PC-3 (cell line): ENCODE results near the gene OSBPL1A.

Source experiments
- EZH2 ChIP-seq: fragments of 300-600 bp; sonication (generic); IDR thresholded peaks from one replicate; pipeline ENCODE4 v1.6.1; 2017; ENCODE audit warnings: antibody characterized with exemption, mild to moderate bottlenecking, low read length; ENCODE audit not compliant: unreplicated experiment
- EZH2phosphoT487 ChIP-seq: fragments of 300-600 bp; sonication (generic); IDR thresholded peaks from 2 replicates; pipeline ENCODE4 v1.6.1; 2018; ENCODE audit warnings: mild to moderate bottlenecking, antibody characterized with exemption, low read length, borderline replicate concordance
- TF ChIP-seq, protein P1 (sequence below): fragments of 300-600 bp; sonication (generic); conservative IDR thresholded peaks from 2 replicates; pipeline ENCODE4 v1.5.1; 2017; ENCODE audit warnings: antibody characterized with exemption, low read depth, mild to moderate bottlenecking, low read length

- TF ChIP-seq, protein P1, sequence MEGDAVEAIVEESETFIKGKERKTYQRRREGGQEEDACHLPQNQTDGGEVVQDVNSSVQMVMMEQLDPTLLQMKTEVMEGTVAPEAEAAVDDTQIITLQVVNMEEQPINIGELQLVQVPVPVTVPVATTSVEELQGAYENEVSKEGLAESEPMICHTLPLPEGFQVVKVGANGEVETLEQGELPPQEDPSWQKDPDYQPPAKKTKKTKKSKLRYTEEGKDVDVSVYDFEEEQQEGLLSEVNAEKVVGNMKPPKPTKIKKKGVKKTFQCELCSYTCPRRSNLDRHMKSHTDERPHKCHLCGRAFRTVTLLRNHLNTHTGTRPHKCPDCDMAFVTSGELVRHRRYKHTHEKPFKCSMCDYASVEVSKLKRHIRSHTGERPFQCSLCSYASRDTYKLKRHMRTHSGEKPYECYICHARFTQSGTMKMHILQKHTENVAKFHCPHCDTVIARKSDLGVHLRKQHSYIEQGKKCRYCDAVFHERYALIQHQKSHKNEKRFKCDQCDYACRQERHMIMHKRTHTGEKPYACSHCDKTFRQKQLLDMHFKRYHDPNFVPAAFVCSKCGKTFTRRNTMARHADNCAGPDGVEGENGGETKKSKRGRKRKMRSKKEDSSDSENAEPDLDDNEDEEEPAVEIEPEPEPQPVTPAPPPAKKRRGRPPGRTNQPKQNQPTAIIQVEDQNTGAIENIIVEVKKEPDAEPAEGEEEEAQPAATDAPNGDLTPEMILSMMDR: no peak
- TF ChIP-seq EZH2 (no peak), EZH2phosphoT487 (no peak)
Observed at GRCh38 chr18:24354278-24354677, 43.3 kb downstream of the OSBPL1A start.
